ENCODE results near the gene PPT2.

- no peak for TF ChIP-seq CTCF (conservative IDR thresholded peaks at IDR 0.05; ENCODE audit: low read depth in 2 of 2)
- TF ChIP-seq POLR2AphosphoS5 (IDR thresholded peaks at IDR 0.05; ENCODE audit: low read depth): no peak
- TF ChIP-seq EZH2 (IDR thresholded peaks at IDR 0.05; ENCODE audit: low read depth, unreplicated experiment): no peak
- no peak for TF ChIP-seq EZH2phosphoT487 (IDR thresholded peaks at IDR 0.05; ENCODE audit: unreplicated experiment)
- no peak for TF ChIP-seq ZNF331 (CRISPR knock-in tag; IDR thresholded peaks at IDR 0.05; ENCODE audit: low read depth)
Measured at GRCh38 chr6:32200711-32201475, 47.0 kb downstream of the PPT2 start.

All from GM23338 (cell line).